Occipital lobe (tissue), 2 donors: ENCODE measurements around the gene FZD10. TPM values are rescaled to one million over a fixed set of nuclear protein-coding genes. Genes with fewer than 3 reads are reported as not detected.

Source experiments
- DNase-seq: peaks from one replicate; lab custom pipeline; 2025; lab: John Stamatoyannopoulos, UW
- total RNA-seq: library from RNA; depleted of rRNA; stranded (reverse); fragments of >200 nt; gene quantifications from one replicate; pipeline ENCODE4 v1.2.3, GENCODE V29; 2014

The FZD10 gene
- 0.16 TPM for total RNA-seq

GRCh38 chr12:130162267-130162666, at the start of gene FZD10:
Gene FZD10, plus strand, starts transcription at chr12:130162464. Its CDS starts 479 bp downstream, at chr12:130162943.
- no peak for DNase-seq

GRCh38 chr12:130114952-130115351, 47.3 kb upstream of the FZD10 start:
- no peak for DNase-seq

- DNase-seq, result no peak
These were observed 46.6 kb upstream of the FZD10 start for GRCh38 chr12:130115646-130116045.

- no peak for DNase-seq
These were observed 45.5 kb upstream of the FZD10 start for GRCh38 chr12:130116791-130117190.

GRCh38 chr12:130117233-130117632, 45.0 kb upstream of the FZD10 start:
- no peak for DNase-seq

GRCh38 chr12:130117701-130118100, 44.6 kb upstream of the FZD10 start:
- no peak for DNase-seq

GRCh38 chr12:130118181-130118580, 44.1 kb upstream of the FZD10 start:
- DNase-seq, result no peak

- no peak for DNase-seq
These were observed 42.9 kb upstream of the FZD10 start for GRCh38 chr12:130119241-130119861.

- no peak for DNase-seq
These were observed 42.1 kb upstream of the FZD10 start for GRCh38 chr12:130120012-130120805.

GRCh38 chr12:130121226-130122000, 40.9 kb upstream of the FZD10 start:
- no peak for DNase-seq

- no peak for DNase-seq
These were observed 39.9 kb upstream of the FZD10 start for GRCh38 chr12:130122356-130122755.

GRCh38 chr12:130124106-130124505, 38.2 kb upstream of the FZD10 start:
- no peak for DNase-seq

GRCh38 chr12:130124605-130125244, 37.5 kb upstream of the FZD10 start:
- no peak for DNase-seq

GRCh38 chr12:130126023-130126432, 36.2 kb upstream of the FZD10 start:
- no peak for DNase-seq

GRCh38 chr12:130127532-130127911, 34.7 kb upstream of the FZD10 start:
- no peak for DNase-seq

GRCh38 chr12:130127912-130128789, 34.1 kb upstream of the FZD10 start:
- DNase-seq, result no peak

GRCh38 chr12:130128790-130129735, 33.2 kb upstream of the FZD10 start:
- DNase-seq, result no peak

- DNase-seq, result no peak
These were observed 31.9 kb upstream of the FZD10 start for GRCh38 chr12:130130346-130130745.

GRCh38 chr12:130131025-130131424, 31.2 kb upstream of the FZD10 start:
- no peak for DNase-seq

- DNase-seq, result no peak
These were observed 30.5 kb upstream of the FZD10 start for GRCh38 chr12:130131801-130132200.
